Measurements from ENCODE around the gene SH3PXD2A.

DNA sequence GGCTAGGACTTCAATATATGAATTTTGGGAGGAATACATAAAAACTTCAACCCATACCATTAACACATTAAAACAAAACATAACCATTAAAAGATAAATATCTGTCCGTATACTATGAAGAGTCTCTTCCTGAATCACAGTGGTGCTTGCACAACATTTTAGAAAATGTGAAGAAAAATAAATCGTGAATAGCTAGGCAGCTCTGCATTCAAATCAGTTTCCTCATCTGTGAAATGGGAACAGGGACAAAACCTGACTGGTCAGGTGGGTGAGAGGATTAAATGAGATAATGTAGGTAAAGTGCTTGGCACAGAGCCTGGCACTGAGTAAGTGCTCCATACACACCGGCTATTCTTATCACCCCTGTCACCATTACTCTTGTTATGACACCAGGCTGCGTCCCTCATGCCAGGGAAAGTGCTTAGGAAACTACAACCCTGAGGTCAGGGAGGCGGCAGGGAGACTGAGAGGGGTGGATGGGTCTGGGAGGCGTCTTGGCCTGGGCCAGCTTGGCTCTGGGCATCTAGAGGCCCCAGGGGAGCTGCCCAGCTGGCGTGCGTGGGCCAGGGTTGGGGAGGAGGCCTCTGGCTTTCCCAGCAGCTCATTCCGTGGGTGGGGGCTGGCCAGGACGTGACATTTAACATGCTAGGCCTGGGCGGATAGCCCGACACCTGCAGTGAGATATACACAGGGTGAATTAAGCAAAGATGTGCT lies 78.3 kb downstream of the SH3PXD2A start:
- TF ChIP-seq, protein P1, sequence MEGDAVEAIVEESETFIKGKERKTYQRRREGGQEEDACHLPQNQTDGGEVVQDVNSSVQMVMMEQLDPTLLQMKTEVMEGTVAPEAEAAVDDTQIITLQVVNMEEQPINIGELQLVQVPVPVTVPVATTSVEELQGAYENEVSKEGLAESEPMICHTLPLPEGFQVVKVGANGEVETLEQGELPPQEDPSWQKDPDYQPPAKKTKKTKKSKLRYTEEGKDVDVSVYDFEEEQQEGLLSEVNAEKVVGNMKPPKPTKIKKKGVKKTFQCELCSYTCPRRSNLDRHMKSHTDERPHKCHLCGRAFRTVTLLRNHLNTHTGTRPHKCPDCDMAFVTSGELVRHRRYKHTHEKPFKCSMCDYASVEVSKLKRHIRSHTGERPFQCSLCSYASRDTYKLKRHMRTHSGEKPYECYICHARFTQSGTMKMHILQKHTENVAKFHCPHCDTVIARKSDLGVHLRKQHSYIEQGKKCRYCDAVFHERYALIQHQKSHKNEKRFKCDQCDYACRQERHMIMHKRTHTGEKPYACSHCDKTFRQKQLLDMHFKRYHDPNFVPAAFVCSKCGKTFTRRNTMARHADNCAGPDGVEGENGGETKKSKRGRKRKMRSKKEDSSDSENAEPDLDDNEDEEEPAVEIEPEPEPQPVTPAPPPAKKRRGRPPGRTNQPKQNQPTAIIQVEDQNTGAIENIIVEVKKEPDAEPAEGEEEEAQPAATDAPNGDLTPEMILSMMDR (conservative IDR thresholded peaks at IDR 0.05; ENCODE audit: low read depth, low read length), result no peak
- no peak for TF ChIP-seq MXI1 (IDR thresholded peaks at IDR 0.05; ENCODE audit: borderline replicate concordance, low read depth, low read length)
- TF ChIP-seq MAFK (IDR thresholded peaks at IDR 0.05; ENCODE audit: low read depth, low read length), result no peak
- TF ChIP-seq POLR2A (IDR thresholded peaks at IDR 0.05; ENCODE audit: low read depth, low read length), result no peak
- TF ChIP-seq, protein P2, sequence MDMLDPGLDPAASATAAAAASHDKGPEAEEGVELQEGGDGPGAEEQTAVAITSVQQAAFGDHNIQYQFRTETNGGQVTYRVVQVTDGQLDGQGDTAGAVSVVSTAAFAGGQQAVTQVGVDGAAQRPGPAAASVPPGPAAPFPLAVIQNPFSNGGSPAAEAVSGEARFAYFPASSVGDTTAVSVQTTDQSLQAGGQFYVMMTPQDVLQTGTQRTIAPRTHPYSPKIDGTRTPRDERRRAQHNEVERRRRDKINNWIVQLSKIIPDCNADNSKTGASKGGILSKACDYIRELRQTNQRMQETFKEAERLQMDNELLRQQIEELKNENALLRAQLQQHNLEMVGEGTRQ (IDR thresholded peaks at IDR 0.05; ENCODE audit: low read depth, low read length), result no peak
- peak; percentile 32; the same call in 1 of the 2 replicates for TF ChIP-seq MAZ (IDR thresholded peaks at IDR 0.05; ENCODE audit: borderline replicate concordance, low read depth, low read length)
- TF ChIP-seq SMC3 (IDR thresholded peaks at IDR 0.05; ENCODE audit: low read depth, low read length), result no peak
- no peak for TF ChIP-seq CHD1 (IDR thresholded peaks at IDR 0.05; ENCODE audit: low read depth, low read length)
- no peak for TF ChIP-seq RAD21 (IDR thresholded peaks at IDR 0.05; ENCODE audit: low read length)
- 0 out of 2 replicates have a peak, but pooled peaks have one; percentile 20 for TF ChIP-seq CEBPB (IDR thresholded peaks at IDR 0.05; ENCODE audit: low read depth, low read length)
